C4-2B (cell line): ENCODE measurements around the gene LHB.
"Not testable (repeated sequence)": the region's sequence is repeated elsewhere in the genome, so short reads cannot be mapped to it uniquely, and the experiment has no call there.

Experiments used
- H3K27ac ChIP-seq: fragments of 450-650 bp; 2 replicates; pipeline ENCODE4 v1.5.1; 2017
- ZFX ChIP-seq: fragments of 450-650 bp; IDR thresholded peaks from 2 replicates; pipeline ENCODE4 v1.6.1; 2017
- TF ChIP-seq, protein P1 (sequence below): fragments of 450-650 bp; conservative IDR thresholded peaks from 2 replicates; pipeline ENCODE4 v1.5.1; 2017; ENCODE audit warnings: mild to moderate bottlenecking

Gene LHB

DNA sequence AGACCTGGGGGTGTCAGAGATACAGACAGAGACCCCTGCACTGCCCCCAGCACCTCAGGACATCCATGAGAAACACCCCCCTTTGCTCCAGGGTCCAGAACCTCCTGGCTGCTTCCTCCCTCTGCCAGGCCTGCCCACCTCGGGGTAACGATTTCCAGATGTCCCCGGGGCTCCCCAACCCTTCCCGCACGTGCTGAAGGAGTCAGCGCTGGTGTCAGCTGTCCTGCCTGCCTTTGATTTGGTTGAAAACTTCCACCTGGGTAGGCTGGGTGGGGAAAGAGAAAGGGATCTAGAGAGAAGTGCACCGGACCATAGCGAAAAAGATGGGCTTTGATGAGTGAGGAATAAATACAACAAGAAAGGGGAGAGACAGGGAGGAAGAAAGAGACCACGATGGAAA is 42.2 kb upstream of the LHB start:
- no peak for TF ChIP-seq ZFX
- TF ChIP-seq, protein P1, sequence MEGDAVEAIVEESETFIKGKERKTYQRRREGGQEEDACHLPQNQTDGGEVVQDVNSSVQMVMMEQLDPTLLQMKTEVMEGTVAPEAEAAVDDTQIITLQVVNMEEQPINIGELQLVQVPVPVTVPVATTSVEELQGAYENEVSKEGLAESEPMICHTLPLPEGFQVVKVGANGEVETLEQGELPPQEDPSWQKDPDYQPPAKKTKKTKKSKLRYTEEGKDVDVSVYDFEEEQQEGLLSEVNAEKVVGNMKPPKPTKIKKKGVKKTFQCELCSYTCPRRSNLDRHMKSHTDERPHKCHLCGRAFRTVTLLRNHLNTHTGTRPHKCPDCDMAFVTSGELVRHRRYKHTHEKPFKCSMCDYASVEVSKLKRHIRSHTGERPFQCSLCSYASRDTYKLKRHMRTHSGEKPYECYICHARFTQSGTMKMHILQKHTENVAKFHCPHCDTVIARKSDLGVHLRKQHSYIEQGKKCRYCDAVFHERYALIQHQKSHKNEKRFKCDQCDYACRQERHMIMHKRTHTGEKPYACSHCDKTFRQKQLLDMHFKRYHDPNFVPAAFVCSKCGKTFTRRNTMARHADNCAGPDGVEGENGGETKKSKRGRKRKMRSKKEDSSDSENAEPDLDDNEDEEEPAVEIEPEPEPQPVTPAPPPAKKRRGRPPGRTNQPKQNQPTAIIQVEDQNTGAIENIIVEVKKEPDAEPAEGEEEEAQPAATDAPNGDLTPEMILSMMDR: no peak
- no peak overlapping the region for H3K27ac ChIP-seq

DNA sequence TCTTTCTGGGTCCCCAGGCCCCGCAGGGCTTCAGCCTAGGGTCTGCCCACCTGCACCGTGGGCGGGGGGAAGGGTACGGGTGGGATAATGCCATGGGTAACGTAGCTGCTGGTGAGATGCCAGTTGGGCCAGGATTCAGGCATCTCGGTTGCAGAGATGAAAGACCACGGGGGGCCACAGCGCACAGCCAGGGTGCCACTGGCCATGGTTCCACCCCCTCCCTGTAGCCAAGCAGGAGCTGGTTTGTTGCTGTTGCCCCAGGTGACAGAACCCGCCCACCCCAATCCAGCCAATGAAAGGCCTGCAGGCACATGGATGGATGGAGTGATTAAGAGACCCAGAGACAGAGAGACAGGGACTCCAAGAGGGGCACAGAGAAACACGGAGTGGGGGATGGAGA is 41.7 kb upstream of the LHB start:
- TF ChIP-seq ZFX: no peak
- TF ChIP-seq, protein P1: no peak
- H3K27ac ChIP-seq: no peak overlapping the region

GRCh38 chr19:49057636-49058234 is 40.8 kb upstream of the LHB start, which contains the start of gene CGB7:
TSS of gene CGB7 (minus strand) at chr19:49057749. CDS start at chr19:49055375, 2,374 bp downstream.
- no peak within 1 kb of the TSS; the same call in 1 of the 2 replicates for H3K27ac ChIP-seq
- TF ChIP-seq ZFX: no peak

DNA sequence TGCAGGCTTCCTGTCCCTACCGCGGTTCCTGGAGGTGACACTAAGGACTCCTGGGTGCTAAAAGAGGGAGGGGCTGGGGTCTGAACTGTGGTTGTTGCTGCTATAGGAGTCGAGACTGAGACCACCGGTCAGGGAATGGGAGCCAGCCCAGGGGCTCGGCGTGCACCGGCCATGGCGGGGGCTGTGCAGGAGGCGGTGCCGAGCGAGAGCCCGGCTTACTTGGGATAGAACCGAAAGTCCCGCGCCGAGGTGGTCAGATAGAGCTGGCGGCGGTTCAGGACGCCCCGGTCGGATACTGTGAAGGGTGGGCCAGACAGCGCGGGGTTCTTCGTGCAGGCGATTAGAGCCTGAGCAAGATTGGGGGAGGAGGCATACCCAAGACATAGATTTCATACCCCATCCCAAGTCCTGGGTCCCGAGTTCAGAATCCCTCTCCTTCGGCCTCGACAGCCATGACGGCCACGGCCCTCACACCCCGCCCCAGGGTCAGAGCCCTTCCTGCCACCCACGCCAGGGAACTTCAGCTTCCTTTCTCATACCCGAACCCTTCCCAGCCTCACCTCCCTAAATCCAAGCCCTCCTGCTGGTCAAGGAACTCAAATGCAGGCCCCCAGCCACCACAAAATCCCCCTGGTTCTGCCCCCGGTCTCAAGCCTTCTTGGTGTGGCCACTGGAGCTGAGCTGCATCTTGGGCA is 40.2 kb upstream of the LHB start:
- H3K27ac ChIP-seq: not testable (repeated sequence)

GRCh38 chr19:49056101-49056901 is 39.4 kb upstream of the LHB start:
- no peak for TF ChIP-seq ZFX
- TF ChIP-seq, protein P1: no peak; the same call in 1 of the 2 replicates
- no peak overlapping the region; the same call in 1 of the 2 replicates for H3K27ac ChIP-seq

DNA sequence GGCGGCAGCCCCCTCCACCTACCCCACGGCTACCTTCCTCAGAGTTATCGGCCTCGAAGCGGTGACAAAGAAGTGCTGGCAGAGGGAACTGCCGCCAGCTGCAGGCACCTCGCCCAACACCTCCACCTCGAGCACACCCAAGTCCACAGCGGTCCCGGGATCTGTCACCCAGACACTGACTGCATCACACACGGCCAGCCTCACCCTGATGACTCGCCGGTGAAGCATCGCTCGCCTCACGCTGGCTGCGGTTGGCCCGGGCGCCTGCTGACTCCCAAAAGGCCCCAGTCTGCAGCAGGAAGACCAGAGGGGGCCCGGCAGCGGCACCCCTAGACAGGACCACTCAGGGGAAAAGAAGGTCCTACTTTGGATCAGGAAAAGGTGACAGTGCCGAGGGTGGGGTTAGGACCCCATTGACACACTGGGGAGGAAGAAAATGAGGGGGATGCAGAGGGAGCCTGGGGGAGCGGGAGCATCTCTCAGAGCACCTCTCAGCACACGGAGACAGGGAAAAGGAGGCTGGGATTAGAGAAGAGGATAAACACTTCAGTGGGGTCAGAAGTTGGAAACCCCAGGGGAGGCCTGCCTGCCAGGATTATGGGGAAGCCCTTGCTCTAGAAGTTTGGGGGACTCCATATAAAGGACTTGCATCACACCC is 33.6 kb upstream of the LHB start:
- H3K27ac ChIP-seq: not testable (repeated sequence)

GRCh38 chr19:49049834-49050233 is 32.9 kb upstream of the LHB start:
- not testable (repeated sequence) for H3K27ac ChIP-seq

GRCh38 chr19:49049011-49049410 is 32.1 kb upstream of the LHB start, which contains the start of gene CGB8:
TSS of gene CGB8 (minus strand) at chr19:49049111. CDS start at chr19:49048739, 372 bp downstream.
- H3K27ac ChIP-seq: not testable (repeated sequence)

DNA sequence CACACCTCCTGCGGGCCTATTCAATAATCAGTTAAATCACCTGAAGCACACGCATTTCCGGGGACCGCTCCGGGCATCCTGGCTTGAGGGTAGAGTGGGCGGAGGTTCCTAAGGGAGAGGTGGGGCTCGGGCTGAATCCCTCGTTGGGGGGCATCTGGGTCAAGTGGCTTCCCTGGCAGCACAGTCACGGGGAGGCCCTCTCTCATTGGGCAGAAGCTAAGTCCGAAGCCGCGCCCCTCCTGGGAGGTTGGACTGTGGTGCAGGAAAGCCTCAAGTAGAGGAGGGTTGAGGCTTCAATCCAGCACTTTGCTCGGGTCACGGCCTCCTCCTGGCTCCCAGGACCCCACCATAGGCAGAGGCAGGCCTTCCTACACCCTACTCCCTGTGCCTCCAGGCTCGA is 26.7 kb upstream of the LHB start, which contains the start of gene CGB5:
TSS of gene CGB5 (plus strand) at position 301 of the 400 bp plus-strand sequence. CDS start 362 bp downstream, outside the sequence.
- H3K27ac ChIP-seq: not testable (repeated sequence)

DNA sequence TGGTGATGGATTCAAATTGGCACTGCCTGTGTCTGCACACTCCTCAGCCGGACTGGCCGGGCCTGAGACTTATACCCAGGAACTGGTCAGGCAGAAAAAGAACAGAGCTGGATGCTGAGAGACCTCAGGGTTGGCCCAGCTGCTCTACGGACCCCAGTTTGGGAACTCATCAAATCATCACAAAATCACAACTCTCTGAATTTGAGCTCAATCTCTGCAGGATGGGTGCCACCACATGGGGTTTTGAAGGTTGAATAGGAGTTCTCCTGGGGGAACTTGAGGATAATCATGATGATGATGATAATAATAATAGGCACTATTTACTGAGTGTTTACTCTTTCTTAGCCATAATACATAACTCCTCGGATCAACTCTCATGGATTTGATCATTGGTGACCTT is 25.8 kb upstream of the LHB start:
- H3K27ac ChIP-seq: not testable (repeated sequence)

- TF ChIP-seq, protein P1: no peak
- no peak for TF ChIP-seq ZFX
- no peak overlapping the region for H3K27ac ChIP-seq
Measured at GRCh38 chr19:49042177-49042576, 25.3 kb upstream of the LHB start.

- not testable (repeated sequence) for H3K27ac ChIP-seq
Measured at GRCh38 chr19:49039736-49040135, 22.8 kb upstream of the LHB start.

DNA sequence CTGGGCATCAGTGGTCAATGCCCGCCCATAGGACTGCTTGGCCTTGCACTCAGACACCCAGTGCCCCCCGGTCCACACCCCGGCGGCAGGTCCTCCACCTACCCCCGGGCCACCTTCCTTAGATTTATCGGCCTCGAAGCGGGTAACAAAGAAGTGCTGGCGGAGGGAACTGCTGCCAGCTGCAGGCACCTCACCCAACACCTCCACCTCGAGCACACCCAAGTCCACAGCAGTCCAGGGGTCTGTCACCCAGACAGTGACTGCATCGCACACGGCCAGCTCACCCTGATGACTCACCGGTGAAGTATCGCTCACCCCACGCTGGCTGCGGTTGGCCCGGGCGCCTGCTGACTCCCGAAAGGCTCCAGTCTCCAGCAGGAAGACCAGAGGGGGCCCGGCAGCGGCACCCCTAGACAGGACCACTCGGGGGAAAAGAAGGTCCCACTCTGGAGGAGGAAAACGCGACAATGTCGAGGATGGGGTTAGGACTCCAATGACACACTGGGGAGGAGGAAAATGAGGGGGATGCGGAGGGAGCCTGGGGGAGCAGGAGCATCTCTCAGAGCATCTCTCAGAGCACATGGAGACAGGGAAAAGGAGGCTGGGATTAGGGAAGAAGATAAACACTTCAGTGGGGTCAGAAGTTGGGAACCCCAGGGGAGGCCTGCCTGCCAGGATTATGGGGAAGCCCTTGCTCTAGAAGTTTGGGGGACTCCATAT is 21.8 kb upstream of the LHB start:
- not testable (repeated sequence) for H3K27ac ChIP-seq

- H3K27ac ChIP-seq: not testable (repeated sequence)
Measured at GRCh38 chr19:49038111-49038510, 21.2 kb upstream of the LHB start.
